CD4-positive, alpha-beta T cell treated with Interleukin-4 for 4 hours (primary cell): ENCODE data around the gene U2SURP.
"Not testable (repeated sequence)": the region's sequence is repeated elsewhere in the genome, so short reads cannot be mapped to it uniquely, and the experiment has no call there.

Source experiments
- DNase-seq: peaks from one replicate; pipeline ENCODE4 v3.0.0-alpha.2; 2020

Gene U2SURP

GRCh38 chr3:143024351-143024960, 23.1 kb downstream of the U2SURP start:
- DNase-seq, result no peak

GRCh38 chr3:143031327-143031726, 30.0 kb downstream of the U2SURP start:
- no peak for DNase-seq

- DNase-seq, result not testable (repeated sequence)
These were observed 30.5 kb downstream of the U2SURP start for GRCh38 chr3:143031796-143032387.

GRCh38 chr3:143035466-143036211, 34.3 kb downstream of the U2SURP start:
- peak; percentile 31 for DNase-seq

- peak; percentile 71 for DNase-seq
These were observed 35.2 kb downstream of the U2SURP start for GRCh38 chr3:143036557-143036956.

- DNase-seq, result no peak
These were observed 36.5 kb downstream of the U2SURP start for GRCh38 chr3:143037867-143038266.

- DNase-seq, result no peak
These were observed 39.0 kb downstream of the U2SURP start for GRCh38 chr3:143040261-143040879.

- no peak for DNase-seq
These were observed 40.5 kb downstream of the U2SURP start for GRCh38 chr3:143041903-143042302.

- no peak for DNase-seq
These were observed 44.3 kb downstream of the U2SURP start for GRCh38 chr3:143045639-143046038.

- not testable (repeated sequence) for DNase-seq
These were observed 44.7 kb downstream of the U2SURP start for GRCh38 chr3:143046075-143046474.

- DNase-seq, result no peak
These were observed 52.6 kb downstream of the U2SURP start for GRCh38 chr3:143054011-143054410.

GRCh38 chr3:143056372-143056771, 55.0 kb downstream of the U2SURP start:
- no peak for DNase-seq

GRCh38 chr3:143060906-143061305, 59.5 kb downstream of the U2SURP start:
- peak; percentile 14 for DNase-seq

GRCh38 chr3:143063018-143063417, 61.6 kb downstream of the U2SURP start:
- DNase-seq, result no peak

GRCh38 chr3:143064777-143065176, 63.4 kb downstream of the U2SURP start:
- DNase-seq, result no peak

- DNase-seq, result no peak
These were observed 64.0 kb downstream of the U2SURP start for GRCh38 chr3:143065364-143065763.

GRCh38 chr3:143066033-143066432, 64.7 kb downstream of the U2SURP start:
- DNase-seq, result no peak

- no peak for DNase-seq
These were observed 65.8 kb downstream of the U2SURP start for GRCh38 chr3:143067201-143067600.

- DNase-seq, result no peak
These were observed 66.7 kb downstream of the U2SURP start for GRCh38 chr3:143068059-143068458.

GRCh38 chr3:143070977-143071551, 69.7 kb downstream of the U2SURP start:
- DNase-seq, result no peak

- DNase-seq, result no peak
These were observed 70.4 kb downstream of the U2SURP start for GRCh38 chr3:143071776-143072175.

- not testable (repeated sequence) for DNase-seq
These were observed 71.1 kb downstream of the U2SURP start for GRCh38 chr3:143072298-143073020.

GRCh38 chr3:143073541-143073940, 72.2 kb downstream of the U2SURP start:
- not testable (repeated sequence) for DNase-seq
